Mesothelial cell of epicardium (in vitro differentiated cells): Measurements from ENCODE around the gene OR51V1. TPM values are rescaled to one million over a fixed set of nuclear protein-coding genes. Genes with fewer than 3 reads are reported as not detected.

Experiments
- DNase-seq, 2 experiments: peaks; one replicate each; pipeline ENCODE4 v3.0.0; 2021; ENCODE audit warnings: low spot score in 2 of 2; ENCODE audit not compliant: unreplicated experiment in 2 of 2
- H3K27ac Mint-ChIP-seq: 2 replicates; pipeline ENCODE4 v1.8.0; 2021; ENCODE audit warnings: mixed read lengths
- H3K27me3 Mint-ChIP-seq: 2 replicates; pipeline ENCODE4 v1.8.0; 2021; ENCODE audit warnings: low read depth, mixed read lengths
- H3K36me3 Mint-ChIP-seq: 2 replicates; pipeline ENCODE4 v1.8.0; 2021; ENCODE audit warnings: mixed read lengths
- H3K4me1 Mint-ChIP-seq: 2 replicates; pipeline ENCODE4 v1.8.0; 2021; ENCODE audit warnings: mixed read lengths
- H3K4me3 Mint-ChIP-seq: 2 replicates; pipeline ENCODE4 v1.8.0; 2021; ENCODE audit warnings: mild to moderate bottlenecking, moderate library complexity, mixed read lengths
- H3K9me3 Mint-ChIP-seq: 2 replicates; pipeline ENCODE4 v1.8.0; 2021; ENCODE audit warnings: mixed read lengths
- CTCF ChIP-seq: fragments of 200-600 bp; sonication (generic); IDR thresholded peaks from one replicate; pipeline ENCODE4 v1.5.0; 2021; ENCODE audit warnings: antibody characterized with exemption; ENCODE audit not compliant: unreplicated experiment
- total RNA-seq: library from RNA; stranded (reverse); gene quantifications from 3 replicates; pipeline ENCODE4 v1.2.1, GENCODE V29; 2021

Gene OR51V1
- total RNA-seq, 1 donor from 2014 or later, result not detected

- no peaks in the 10 kb centered on the region for H3K27me3 Mint-ChIP-seq
These were observed 24.3 kb upstream of the OR51V1 start for GRCh38 chr11:5224538-5225479.

GRCh38 chr11:5223686-5224085, 23.2 kb upstream of the OR51V1 start:
- Mint-ChIP-seq H3K27me3 (no peaks in the 10 kb centered on the region), H3K36me3 (no peaks in the 10 kb centered on the region), H3K4me1 (peaks cover 3% of the 10 kb centered on the region), H3K27ac (no peak overlapping the region), H3K9me3 (peaks cover 17% of the 10 kb centered on the region), H3K4me3 (no peak overlapping the region)
- DNase-seq, result no peak
- TF ChIP-seq CTCF, result no peak

More at GRCh38 chr11:5224538-5225479, 24.3 kb upstream of the OR51V1 start:
- Mint-ChIP-seq H3K4me1 (peaks cover 3% of the 10 kb centered on the region), H3K27ac (no peak overlapping the region), H3K4me3 (no peak overlapping the region), H3K36me3 (no peaks in the 10 kb centered on the region), H3K9me3 (peaks cover 12% of the 10 kb centered on the region)
- no peak for TF ChIP-seq CTCF
- DNase-seq, result no peak

- no peak for TF ChIP-seq CTCF
- no peaks in the 10 kb centered on the region for H3K36me3 Mint-ChIP-seq
- H3K4me1 Mint-ChIP-seq, result peaks cover 2% of the 10 kb centered on the region
- no peak overlapping the region for H3K4me3 Mint-ChIP-seq
- no peak for DNase-seq
- no peaks in the 10 kb centered on the region for H3K27me3 Mint-ChIP-seq
- peaks cover 19% of the 10 kb centered on the region for H3K9me3 Mint-ChIP-seq
- no peak overlapping the region for H3K27ac Mint-ChIP-seq
These were observed 22.7 kb upstream of the OR51V1 start for GRCh38 chr11:5223146-5223545.

GRCh38 chr11:5210376-5210885, 9.9 kb upstream of the OR51V1 start:
- no peak overlapping the region for H3K4me3 Mint-ChIP-seq

GRCh38 chr11:5204787-5205186, 4.3 kb upstream of the OR51V1 start:
- Mint-ChIP-seq H3K27ac (no peak overlapping the region), H3K36me3 (no peaks in the 10 kb centered on the region), H3K27me3 (peaks cover 7% of the 10 kb centered on the region), H3K9me3 (no peaks in the 10 kb centered on the region), H3K4me3 (no peak overlapping the region), H3K4me1 (no peaks in the 10 kb centered on the region)
- no peak for TF ChIP-seq CTCF
- no peak for DNase-seq

More at GRCh38 chr11:5210376-5210885, 9.9 kb upstream of the OR51V1 start:
- H3K27me3 Mint-ChIP-seq, result no peaks in the 10 kb centered on the region
- H3K4me1 Mint-ChIP-seq, result no peaks in the 10 kb centered on the region
- H3K27ac Mint-ChIP-seq, result no peak overlapping the region
- no peaks in the 10 kb centered on the region for H3K36me3 Mint-ChIP-seq
- TF ChIP-seq CTCF, result no peak
- H3K9me3 Mint-ChIP-seq, result peaks cover 14% of the 10 kb centered on the region
- DNase-seq, result no peak
